WTC11 (cell line): ENCODE measurements around the gene RAX2. TPM values are rescaled to one million over a fixed set of nuclear protein-coding genes. Genes with fewer than 3 reads are reported as not detected.

ENCODE experiments used
- ATAC-seq: fragments of 200-7000 bp; cut with Tn5 transposase; 2 replicates; pipeline ENCODE4 v1.10.0; 2021; ENCODE audit warnings: mild to moderate bottlenecking, moderate library complexity
- CTCF ChIA-PET: fragments of 300-600 bp; sonication (Branson Sonifier 250); formaldehyde crosslinking; loops from one replicate; lab custom pipeline; 2021; ENCODE audit warnings: antibody characterized with exemption; lab: Charles Lee
- POLR2A ChIA-PET: fragments of 350-600 bp; sonication (Branson Sonifier 250); formaldehyde crosslinking; loops from one replicate; lab custom pipeline; 2021; ENCODE audit warnings: antibody characterized with exemption; lab: Charles Lee
- DNase-seq: peaks from one replicate; pipeline ENCODE4 v3.0.0; 2021; ENCODE audit warnings: low spot score
- H3K27ac Mint-ChIP-seq: 2 replicates; pipeline ENCODE4 v1.8.0; 2021; ENCODE audit warnings: mixed read lengths
- H3K27me3 Mint-ChIP-seq: 2 replicates; pipeline ENCODE4 v1.8.0; 2021; ENCODE audit warnings: low read depth, mild to moderate bottlenecking, moderate library complexity, mixed read lengths
- H3K36me3 Mint-ChIP-seq: 2 replicates; pipeline ENCODE4 v1.8.0; 2021; ENCODE audit warnings: mixed read lengths
- H3K4me1 Mint-ChIP-seq: 2 replicates; pipeline ENCODE4 v1.8.0; 2022; ENCODE audit warnings: mixed read lengths
- H3K4me3 Mint-ChIP-seq: 2 replicates; pipeline ENCODE4 v1.8.0; 2021; ENCODE audit warnings: mild to moderate bottlenecking, moderate library complexity, mixed read lengths
- H3K9me3 Mint-ChIP-seq: 2 replicates; pipeline ENCODE4 v1.8.0; 2021; ENCODE audit warnings: mixed read lengths
- CREB1 ChIP-seq: sonication (generic); formaldehyde crosslinking; IDR thresholded peaks from 2 replicates; pipeline ENCODE4 v1.8.0; 2023; ENCODE audit warnings: mild to moderate bottlenecking, missing genetic modification reagents
- CREM ChIP-seq: sonication (generic); formaldehyde crosslinking; IDR thresholded peaks from 2 replicates; pipeline ENCODE4 v1.8.1; 2022; ENCODE audit warnings: mild to moderate bottlenecking, missing genetic modification reagents, moderate library complexity
- ETV6 ChIP-seq: sonication (generic); formaldehyde crosslinking; IDR thresholded peaks from 2 replicates; pipeline ENCODE4 v1.8.1; 2022; ENCODE audit warnings: mild to moderate bottlenecking, missing genetic modification reagents
- GTF2I ChIP-seq: fragments of 250-450 bp; sonication (Bioruptor Pico); conservative IDR thresholded peaks from 2 replicates; pipeline ENCODE4 v1.4.0; 2021; ENCODE audit warnings: mild to moderate bottlenecking
- IRF2 ChIP-seq: sonication (generic); formaldehyde crosslinking; IDR thresholded peaks from 2 replicates; pipeline ENCODE4 v1.8.0; 2022; ENCODE audit warnings: low read depth, missing genetic modification reagents, borderline replicate concordance
- JAZF1 ChIP-seq: fragments of 250-450 bp; sonication (Bioruptor Pico); IDR thresholded peaks from 2 replicates; pipeline ENCODE4 v1.9.0; 2021; ENCODE audit warnings: moderate library complexity, mild to moderate bottlenecking, inconsistent platforms
- KAT7 ChIP-seq: sonication (generic); formaldehyde crosslinking; IDR thresholded peaks from 2 replicates; pipeline ENCODE4 v1.8.1; 2023; ENCODE audit warnings: missing genetic modification reagents, mild to moderate bottlenecking, borderline replicate concordance
- MYBL2 ChIP-seq: sonication (generic); formaldehyde crosslinking; IDR thresholded peaks from 2 replicates; pipeline ENCODE4 v1.8.1; 2023; ENCODE audit warnings: mild to moderate bottlenecking, moderate library complexity, missing genetic modification reagents
- NR3C1 ChIP-seq: sonication (generic); formaldehyde crosslinking; conservative IDR thresholded peaks from 2 replicates; pipeline ENCODE4 v1.8.1; 2023; ENCODE audit warnings: low read depth, mild to moderate bottlenecking, missing genetic modification reagents
- PRRX2 ChIP-seq: fragments of 250-450 bp; sonication (Bioruptor Pico); IDR thresholded peaks from 2 replicates; pipeline ENCODE4 v1.8.0; 2021; ENCODE audit warnings: mild to moderate bottlenecking
- RELA ChIP-seq: sonication (generic); formaldehyde crosslinking; IDR thresholded peaks from 2 replicates; pipeline ENCODE4 v1.8.1; 2022; ENCODE audit warnings: missing genetic modification reagents, mild to moderate bottlenecking, borderline replicate concordance
- RORB ChIP-seq: fragments of 250-450 bp; sonication (Bioruptor Pico); IDR thresholded peaks from 2 replicates; pipeline ENCODE4 v1.9.0; 2021; ENCODE audit warnings: mild to moderate bottlenecking
- SP1 ChIP-seq: sonication (generic); formaldehyde crosslinking; conservative IDR thresholded peaks from 2 replicates; pipeline ENCODE4 v1.8.1; 2022; ENCODE audit warnings: missing genetic modification reagents
- ZNF138 ChIP-seq: sonication (generic); formaldehyde crosslinking; conservative IDR thresholded peaks from 2 replicates; pipeline ENCODE4 v1.8.1; 2022; ENCODE audit warnings: mild to moderate bottlenecking, moderate library complexity, missing genetic modification reagents
- total RNA-seq: library from RNA; stranded (reverse); gene quantifications from 3 replicates; pipeline ENCODE4 v1.2.3, GENCODE V29; 2021
- TF ChIP-seq, protein P1 (sequence below): sonication (generic); formaldehyde crosslinking; IDR thresholded peaks from 2 replicates; pipeline ENCODE4 v1.8.0; 2023; ENCODE audit warnings: missing genetic modification reagents
- TF ChIP-seq, protein P2 (sequence below): sonication (generic); formaldehyde crosslinking; IDR thresholded peaks from 2 replicates; pipeline ENCODE4 v1.8.1; 2022; ENCODE audit warnings: mild to moderate bottlenecking, missing genetic modification reagents, moderate library complexity, borderline replicate concordance
- TF ChIP-seq, protein P3 (sequence below): sonication (generic); formaldehyde crosslinking; IDR thresholded peaks from 2 replicates; pipeline ENCODE4 v1.8.1; 2023; ENCODE audit warnings: mild to moderate bottlenecking, missing genetic modification reagents, moderate library complexity
- TF ChIP-seq, protein P4 (sequence below): sonication (generic); formaldehyde crosslinking; IDR thresholded peaks from 2 replicates; pipeline ENCODE4 v1.8.0; 2022; ENCODE audit warnings: mild to moderate bottlenecking, missing genetic modification reagents
- TF ChIP-seq, protein P5 (sequence below): sonication (generic); formaldehyde crosslinking; IDR thresholded peaks from 2 replicates; pipeline ENCODE4 v1.8.1; 2023; ENCODE audit warnings: mild to moderate bottlenecking, moderate library complexity, missing genetic modification reagents
- TF ChIP-seq, protein P6 (sequence below): sonication (generic); formaldehyde crosslinking; IDR thresholded peaks from 2 replicates; pipeline ENCODE4 v1.8.0; 2022; ENCODE audit warnings: missing genetic modification reagents
- TF ChIP-seq, protein P7 (sequence below): sonication (generic); formaldehyde crosslinking; IDR thresholded peaks from 2 replicates; pipeline ENCODE4 v1.8.0; 2023; ENCODE audit warnings: mild to moderate bottlenecking, missing genetic modification reagents

Gene RAX2
- total RNA-seq, 1 experiment from 2014 or later: 0.09 TPM

DNA sequence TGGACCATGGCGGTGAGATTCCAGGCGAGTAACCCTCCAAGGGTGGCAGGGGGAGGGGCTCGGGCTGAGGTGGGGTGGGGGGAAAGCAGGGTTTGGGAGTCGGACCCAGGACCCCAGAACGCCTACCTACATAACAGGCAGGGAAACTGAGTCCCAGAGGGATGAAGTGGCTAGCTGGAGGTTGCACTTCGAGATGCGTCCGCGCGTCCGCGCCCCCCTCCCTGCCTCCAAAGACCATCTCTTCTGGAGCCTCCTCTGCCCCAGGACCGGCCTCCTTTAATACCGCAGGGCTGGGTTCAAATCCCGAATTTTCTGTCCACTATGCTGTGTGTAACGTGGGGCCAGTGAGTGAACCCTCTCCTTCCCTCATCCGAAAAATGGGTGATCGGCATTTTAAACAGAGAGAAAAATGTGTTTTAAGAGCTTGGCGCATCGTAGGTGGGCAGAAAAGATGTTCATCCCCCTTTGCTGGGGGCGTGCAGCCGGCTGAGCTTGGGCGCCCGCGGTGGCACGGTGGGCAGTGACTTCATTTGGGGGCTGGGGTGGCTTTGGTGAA, 50.1 kb downstream of the RAX2 start (continued):
- TF ChIP-seq, protein P1, sequence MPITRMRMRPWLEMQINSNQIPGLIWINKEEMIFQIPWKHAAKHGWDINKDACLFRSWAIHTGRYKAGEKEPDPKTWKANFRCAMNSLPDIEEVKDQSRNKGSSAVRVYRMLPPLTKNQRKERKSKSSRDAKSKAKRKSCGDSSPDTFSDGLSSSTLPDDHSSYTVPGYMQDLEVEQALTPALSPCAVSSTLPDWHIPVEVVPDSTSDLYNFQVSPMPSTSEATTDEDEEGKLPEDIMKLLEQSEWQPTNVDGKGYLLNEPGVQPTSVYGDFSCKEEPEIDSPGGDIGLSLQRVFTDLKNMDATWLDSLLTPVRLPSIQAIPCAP: no peak
- no peak for TF ChIP-seq NR3C1
- no peak for TF ChIP-seq MYBL2 (CRISPR knock-in tag)
- TF ChIP-seq IRF2 (CRISPR knock-in tag): no peak
- no peak for TF ChIP-seq PRRX2 (CRISPR knock-in tag)
- no peak for TF ChIP-seq JAZF1 (CRISPR knock-in tag)
- TF ChIP-seq ZNF138 (CRISPR knock-in tag): no peak
- TF ChIP-seq RELA: no peak
- no peak for TF ChIP-seq KAT7 (CRISPR knock-in tag)
- TF ChIP-seq CREB1 (CRISPR knock-in tag): no peak
- TF ChIP-seq ETV6 (CRISPR knock-in tag): no peak
- TF ChIP-seq RORB: no peak
- TF ChIP-seq, protein P2, sequence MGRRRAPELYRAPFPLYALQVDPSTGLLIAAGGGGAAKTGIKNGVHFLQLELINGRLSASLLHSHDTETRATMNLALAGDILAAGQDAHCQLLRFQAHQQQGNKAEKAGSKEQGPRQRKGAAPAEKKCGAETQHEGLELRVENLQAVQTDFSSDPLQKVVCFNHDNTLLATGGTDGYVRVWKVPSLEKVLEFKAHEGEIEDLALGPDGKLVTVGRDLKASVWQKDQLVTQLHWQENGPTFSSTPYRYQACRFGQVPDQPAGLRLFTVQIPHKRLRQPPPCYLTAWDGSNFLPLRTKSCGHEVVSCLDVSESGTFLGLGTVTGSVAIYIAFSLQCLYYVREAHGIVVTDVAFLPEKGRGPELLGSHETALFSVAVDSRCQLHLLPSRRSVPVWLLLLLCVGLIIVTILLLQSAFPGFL (CRISPR knock-in tag): no peak

DNA sequence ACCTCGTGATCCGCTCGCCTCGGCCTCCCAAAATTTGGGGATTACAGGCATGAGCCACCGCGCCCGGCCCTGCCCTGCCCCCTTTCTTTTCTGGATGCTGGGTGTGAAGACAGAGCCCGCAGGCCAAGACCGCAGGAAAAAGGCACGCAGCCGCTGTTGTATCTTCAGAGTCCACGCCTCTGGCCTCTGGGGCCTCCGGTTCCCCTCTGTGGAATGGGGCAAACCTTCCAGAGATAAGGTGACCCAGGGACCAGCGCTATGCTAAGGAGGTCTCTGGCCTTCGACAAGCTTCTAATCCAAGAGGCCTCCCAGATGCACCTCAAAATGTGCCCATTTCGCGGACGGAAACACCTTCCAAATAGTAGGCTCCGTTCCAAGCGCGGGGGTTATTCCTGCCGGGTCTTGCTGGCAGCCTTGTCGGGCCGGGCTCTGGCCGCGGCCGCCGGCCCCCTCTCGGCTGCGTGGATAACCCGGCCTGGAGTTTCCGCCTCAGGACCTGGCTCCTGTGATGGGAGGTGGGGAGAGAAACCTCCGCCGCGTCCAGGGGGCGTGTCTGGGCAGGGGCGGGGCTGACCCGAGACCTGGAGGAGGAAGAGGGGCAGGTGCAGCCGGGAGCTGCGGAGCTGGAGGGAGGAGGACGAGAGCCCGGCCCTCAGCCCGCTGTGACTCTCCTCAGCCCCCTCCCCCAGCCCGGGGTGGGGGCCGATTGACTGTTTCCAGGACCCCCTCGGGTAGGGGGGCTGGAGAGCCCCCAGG, 50.7 kb downstream of the RAX2 start:
- POLR2A ChIA-PET: interaction anchor here (0.5 kb wide), 1 partner anchor 1146 kb away, joined by 3 read pairs; the partner anchor contains the start of gene PLIN3
- Mint-ChIP-seq H3K9me3 (no peaks in the 10 kb centered on the region), H3K4me1 (peaks cover 16% of the 10 kb centered on the region), H3K4me3 (peak overlapping the region; percentile 83), H3K36me3 (no peaks in the 10 kb centered on the region), H3K27ac (no peak overlapping the region), H3K27me3 (no peaks in the 10 kb centered on the region)
- CTCF ChIA-PET: interaction anchor here (0.6 to 6.9 kb wide), 15 partner anchors 10 to 804 kb away, joined by 3 to 65 read pairs (median 4); partner anchors contain the start of genes MRPL54 and TJP3
- ATAC-seq (peak; percentile 69), DNase-seq (peak; percentile 99)
- TF ChIP-seq, protein P3, sequence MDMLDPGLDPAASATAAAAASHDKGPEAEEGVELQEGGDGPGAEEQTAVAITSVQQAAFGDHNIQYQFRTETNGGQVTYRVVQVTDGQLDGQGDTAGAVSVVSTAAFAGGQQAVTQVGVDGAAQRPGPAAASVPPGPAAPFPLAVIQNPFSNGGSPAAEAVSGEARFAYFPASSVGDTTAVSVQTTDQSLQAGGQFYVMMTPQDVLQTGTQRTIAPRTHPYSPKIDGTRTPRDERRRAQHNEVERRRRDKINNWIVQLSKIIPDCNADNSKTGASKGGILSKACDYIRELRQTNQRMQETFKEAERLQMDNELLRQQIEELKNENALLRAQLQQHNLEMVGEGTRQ (CRISPR knock-in tag): peak; percentile 51
- TF ChIP-seq, protein P4, sequence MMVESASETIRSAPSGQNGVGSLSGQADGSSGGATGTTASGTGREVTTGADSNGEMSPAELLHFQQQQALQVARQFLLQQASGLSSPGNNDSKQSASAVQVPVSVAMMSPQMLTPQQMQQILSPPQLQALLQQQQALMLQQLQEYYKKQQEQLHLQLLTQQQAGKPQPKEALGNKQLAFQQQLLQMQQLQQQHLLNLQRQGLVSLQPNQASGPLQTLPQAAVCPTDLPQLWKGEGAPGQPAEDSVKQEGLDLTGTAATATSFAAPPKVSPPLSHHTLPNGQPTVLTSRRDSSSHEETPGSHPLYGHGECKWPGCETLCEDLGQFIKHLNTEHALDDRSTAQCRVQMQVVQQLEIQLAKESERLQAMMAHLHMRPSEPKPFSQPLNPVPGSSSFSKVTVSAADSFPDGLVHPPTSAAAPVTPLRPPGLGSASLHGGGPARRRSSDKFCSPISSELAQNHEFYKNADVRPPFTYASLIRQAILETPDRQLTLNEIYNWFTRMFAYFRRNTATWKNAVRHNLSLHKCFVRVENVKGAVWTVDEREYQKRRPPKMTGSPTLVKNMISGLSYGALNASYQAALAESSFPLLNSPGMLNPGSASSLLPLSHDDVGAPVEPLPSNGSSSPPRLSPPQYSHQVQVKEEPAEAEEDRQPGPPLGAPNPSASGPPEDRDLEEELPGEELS (CRISPR knock-in tag): 0 out of 2 replicates have a peak, but pooled peaks have one; percentile 20
- TF ChIP-seq CREM (CRISPR knock-in tag) (0 out of 2 replicates have a peak, but pooled peaks have one; percentile 69), GTF2I (CRISPR knock-in tag) (peak; percentile 100), SP1 (CRISPR knock-in tag) (peak; percentile 100)
- TF ChIP-seq, protein P5, sequence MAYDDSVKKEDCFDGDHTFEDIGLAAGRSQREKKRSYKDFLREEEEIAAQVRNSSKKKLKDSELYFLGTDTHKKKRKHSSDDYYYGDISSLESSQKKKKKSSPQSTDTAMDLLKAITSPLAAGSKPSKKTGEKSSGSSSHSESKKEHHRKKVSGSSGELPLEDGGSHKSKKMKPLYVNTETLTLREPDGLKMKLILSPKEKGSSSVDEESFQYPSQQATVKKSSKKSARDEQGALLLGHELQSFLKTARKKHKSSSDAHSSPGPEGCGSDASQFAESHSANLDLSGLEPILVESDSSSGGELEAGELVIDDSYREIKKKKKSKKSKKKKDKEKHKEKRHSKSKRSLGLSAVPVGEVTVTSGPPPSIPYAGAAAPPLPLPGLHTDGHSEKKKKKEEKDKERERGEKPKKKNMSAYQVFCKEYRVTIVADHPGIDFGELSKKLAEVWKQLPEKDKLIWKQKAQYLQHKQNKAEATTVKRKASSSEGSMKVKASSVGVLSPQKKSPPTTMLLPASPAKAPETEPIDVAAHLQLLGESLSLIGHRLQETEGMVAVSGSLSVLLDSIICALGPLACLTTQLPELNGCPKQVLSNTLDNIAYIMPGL (CRISPR knock-in tag): peak; percentile 76
- TF ChIP-seq, protein P6, sequence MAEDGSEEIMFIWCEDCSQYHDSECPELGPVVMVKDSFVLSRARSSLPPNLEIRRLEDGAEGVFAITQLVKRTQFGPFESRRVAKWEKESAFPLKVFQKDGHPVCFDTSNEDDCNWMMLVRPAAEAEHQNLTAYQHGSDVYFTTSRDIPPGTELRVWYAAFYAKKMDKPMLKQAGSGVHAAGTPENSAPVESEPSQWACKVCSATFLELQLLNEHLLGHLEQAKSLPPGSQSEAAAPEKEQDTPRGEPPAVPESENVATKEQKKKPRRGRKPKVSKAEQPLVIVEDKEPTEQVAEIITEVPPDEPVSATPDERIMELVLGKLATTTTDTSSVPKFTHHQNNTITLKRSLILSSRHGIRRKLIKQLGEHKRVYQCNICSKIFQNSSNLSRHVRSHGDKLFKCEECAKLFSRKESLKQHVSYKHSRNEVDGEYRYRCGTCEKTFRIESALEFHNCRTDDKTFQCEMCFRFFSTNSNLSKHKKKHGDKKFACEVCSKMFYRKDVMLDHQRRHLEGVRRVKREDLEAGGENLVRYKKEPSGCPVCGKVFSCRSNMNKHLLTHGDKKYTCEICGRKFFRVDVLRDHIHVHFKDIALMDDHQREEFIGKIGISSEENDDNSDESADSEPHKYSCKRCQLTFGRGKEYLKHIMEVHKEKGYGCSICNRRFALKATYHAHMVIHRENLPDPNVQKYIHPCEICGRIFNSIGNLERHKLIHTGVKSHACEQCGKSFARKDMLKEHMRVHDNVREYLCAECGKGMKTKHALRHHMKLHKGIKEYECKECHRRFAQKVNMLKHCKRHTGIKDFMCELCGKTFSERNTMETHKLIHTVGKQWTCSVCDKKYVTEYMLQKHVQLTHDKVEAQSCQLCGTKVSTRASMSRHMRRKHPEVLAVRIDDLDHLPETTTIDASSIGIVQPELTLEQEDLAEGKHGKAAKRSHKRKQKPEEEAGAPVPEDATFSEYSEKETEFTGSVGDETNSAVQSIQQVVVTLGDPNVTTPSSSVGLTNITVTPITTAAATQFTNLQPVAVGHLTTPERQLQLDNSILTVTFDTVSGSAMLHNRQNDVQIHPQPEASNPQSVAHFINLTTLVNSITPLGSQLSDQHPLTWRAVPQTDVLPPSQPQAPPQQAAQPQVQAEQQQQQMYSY (CRISPR knock-in tag): peak; percentile 100
- TF ChIP-seq, protein P7, sequence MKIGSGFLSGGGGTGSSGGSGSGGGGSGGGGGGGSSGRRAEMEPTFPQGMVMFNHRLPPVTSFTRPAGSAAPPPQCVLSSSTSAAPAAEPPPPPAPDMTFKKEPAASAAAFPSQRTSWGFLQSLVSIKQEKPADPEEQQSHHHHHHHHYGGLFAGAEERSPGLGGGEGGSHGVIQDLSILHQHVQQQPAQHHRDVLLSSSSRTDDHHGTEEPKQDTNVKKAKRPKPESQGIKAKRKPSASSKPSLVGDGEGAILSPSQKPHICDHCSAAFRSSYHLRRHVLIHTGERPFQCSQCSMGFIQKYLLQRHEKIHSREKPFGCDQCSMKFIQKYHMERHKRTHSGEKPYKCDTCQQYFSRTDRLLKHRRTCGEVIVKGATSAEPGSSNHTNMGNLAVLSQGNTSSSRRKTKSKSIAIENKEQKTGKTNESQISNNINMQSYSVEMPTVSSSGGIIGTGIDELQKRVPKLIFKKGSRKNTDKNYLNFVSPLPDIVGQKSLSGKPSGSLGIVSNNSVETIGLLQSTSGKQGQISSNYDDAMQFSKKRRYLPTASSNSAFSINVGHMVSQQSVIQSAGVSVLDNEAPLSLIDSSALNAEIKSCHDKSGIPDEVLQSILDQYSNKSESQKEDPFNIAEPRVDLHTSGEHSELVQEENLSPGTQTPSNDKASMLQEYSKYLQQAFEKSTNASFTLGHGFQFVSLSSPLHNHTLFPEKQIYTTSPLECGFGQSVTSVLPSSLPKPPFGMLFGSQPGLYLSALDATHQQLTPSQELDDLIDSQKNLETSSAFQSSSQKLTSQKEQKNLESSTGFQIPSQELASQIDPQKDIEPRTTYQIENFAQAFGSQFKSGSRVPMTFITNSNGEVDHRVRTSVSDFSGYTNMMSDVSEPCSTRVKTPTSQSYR (CRISPR knock-in tag): 0 out of 2 replicates have a peak, but pooled peaks have one; percentile 50
- TF ChIP-seq, protein P2 (CRISPR knock-in tag): no peak
